Endothelial cell (in vitro differentiated cells): ENCODE data around the gene TCL1A. TPM values are rescaled to one million over a fixed set of nuclear protein-coding genes. Genes with fewer than 3 reads are reported as not detected.

Experiments used
- DNase-seq: peaks from one replicate; pipeline ENCODE4 v3.0.0; 2021; ENCODE audit warnings: low spot score
- H3K27ac Mint-ChIP-seq: one replicate; pipeline ENCODE4 v1.8.0; 2021; ENCODE audit warnings: mixed read lengths, inconsistent platforms; ENCODE audit not compliant: unreplicated experiment
- H3K27me3 Mint-ChIP-seq: one replicate; pipeline ENCODE4 v1.8.0; 2021; ENCODE audit warnings: mild to moderate bottlenecking, moderate library complexity, mixed read lengths, inconsistent platforms; ENCODE audit not compliant: unreplicated experiment
- H3K36me3 Mint-ChIP-seq: one replicate; pipeline ENCODE4 v1.8.0; 2021; ENCODE audit warnings: mild to moderate bottlenecking, low read depth, mixed read lengths, inconsistent platforms; ENCODE audit not compliant: unreplicated experiment
- H3K4me1 Mint-ChIP-seq: one replicate; pipeline ENCODE4 v1.8.0; 2021; ENCODE audit warnings: mild to moderate bottlenecking, mixed read lengths, inconsistent platforms; ENCODE audit not compliant: unreplicated experiment
- H3K4me3 Mint-ChIP-seq: one replicate; pipeline ENCODE4 v1.8.0; 2021; ENCODE audit warnings: mild to moderate bottlenecking, mixed read lengths, inconsistent platforms; ENCODE audit not compliant: unreplicated experiment
- H3K9me3 Mint-ChIP-seq: one replicate; pipeline ENCODE4 v1.8.0; 2021; ENCODE audit warnings: mixed read lengths, inconsistent platforms; ENCODE audit not compliant: unreplicated experiment
- CTCF ChIP-seq: fragments of 200-600 bp; sonication (generic); IDR thresholded peaks from one replicate; pipeline ENCODE4 v1.5.0; 2021; ENCODE audit warnings: antibody characterized with exemption; ENCODE audit not compliant: unreplicated experiment
- total RNA-seq: library from RNA; stranded (reverse); fragmentation: NEBNext Ultra II Directional; extraction: Animal tissue kit (Norgen Biotek cat#: 25700); gene quantifications from one replicate; pipeline ENCODE4 v1.2.1, GENCODE V29; 2021; ENCODE audit not compliant: unreplicated experiment

The TCL1A gene
- total RNA-seq, 1 donor from 2014 or later = not detected

- Mint-ChIP-seq H3K27ac (no peak overlapping the region), H3K9me3 (no peaks in the 10 kb centered on the region), H3K4me1 (no peaks in the 10 kb centered on the region), H3K36me3 (no peaks in the 10 kb centered on the region), H3K4me3 (no peak overlapping the region), H3K27me3 (peaks cover 6% of the 10 kb centered on the region)
- TF ChIP-seq CTCF = no peak
- DNase-seq = no peak
Measured at GRCh38 chr14:95689441-95689840, 24.5 kb downstream of the TCL1A start.

GRCh38 chr14:95686935-95687334 lies 27.0 kb downstream of the TCL1A start:
- no peaks in the 10 kb centered on the region for H3K9me3 Mint-ChIP-seq
- no peak for DNase-seq
- no peaks in the 10 kb centered on the region for H3K4me1 Mint-ChIP-seq
- TF ChIP-seq CTCF = no peak
- no peak overlapping the region for H3K27ac Mint-ChIP-seq
- peaks cover 1% of the 10 kb centered on the region for H3K27me3 Mint-ChIP-seq
- no peak overlapping the region for H3K4me3 Mint-ChIP-seq
- no peaks in the 10 kb centered on the region for H3K36me3 Mint-ChIP-seq

GRCh38 chr14:95685978-95686922 lies 27.7 kb downstream of the TCL1A start, which contains the start of gene TCL1B:
TSS of gene TCL1B (plus strand) at chr14:95686426. CDS start at chr14:95686468, 42 bp downstream.
- peaks cover 1% of the 10 kb centered on the region for H3K27me3 Mint-ChIP-seq
- DNase-seq = no peak
- no peaks in the 10 kb centered on the region for H3K9me3 Mint-ChIP-seq
- no peak within 1 kb of the TSS for H3K27ac Mint-ChIP-seq
- no peak for TF ChIP-seq CTCF
- no peak within 1 kb of the TSS for H3K4me3 Mint-ChIP-seq
- no peaks in the 10 kb centered on the region for H3K4me1 Mint-ChIP-seq
- H3K36me3 Mint-ChIP-seq = no peaks in the 10 kb centered on the region

- TF ChIP-seq CTCF = peak; percentile 51
- no peaks in the 10 kb centered on the region for H3K9me3 Mint-ChIP-seq
Measured at GRCh38 chr14:95683793-95684192, 30.1 kb downstream of the TCL1A start.

GRCh38 chr14:95681153-95681552 lies 32.8 kb downstream of the TCL1A start:
- no peak for DNase-seq
- no peaks in the 10 kb centered on the region for H3K9me3 Mint-ChIP-seq
- no peaks in the 10 kb centered on the region for H3K4me1 Mint-ChIP-seq
- H3K4me3 Mint-ChIP-seq = no peak overlapping the region
- TF ChIP-seq CTCF = no peak
- no peaks in the 10 kb centered on the region for H3K27me3 Mint-ChIP-seq
- H3K36me3 Mint-ChIP-seq = no peaks in the 10 kb centered on the region
- no peak overlapping the region for H3K27ac Mint-ChIP-seq

More at GRCh38 chr14:95683793-95684192, 30.1 kb downstream of the TCL1A start:
- Mint-ChIP-seq H3K36me3 (no peaks in the 10 kb centered on the region), H3K27ac (no peak overlapping the region), H3K4me3 (no peak overlapping the region), H3K27me3 (no peaks in the 10 kb centered on the region), H3K4me1 (no peaks in the 10 kb centered on the region)
- DNase-seq = no peak
